GM19324 (cell line): ENCODE measurements around the gene TNFRSF14.
A peak's percentile ranks its signal among the peaks of the same experiment; 100 is the strongest.
"Not testable (repeated sequence)": the region's sequence is repeated elsewhere in the genome, so short reads cannot be mapped to it uniquely, and the experiment has no call there.

ENCODE experiments used
- ATAC-seq: cut with Tn5 transposase; IDR thresholded peaks from one replicate; pipeline ENCODE4 v1.9.1; 2021; ENCODE audit warnings: mild to moderate bottlenecking, moderate library complexity; ENCODE audit not compliant: unreplicated experiment, low FRiP score

The TNFRSF14 gene

GRCh38 chr1:2537784-2538115 lies 18.4 kb upstream of the TNFRSF14 start:
- no peak for ATAC-seq

GRCh38 chr1:2538376-2538775 lies 17.8 kb upstream of the TNFRSF14 start:
- ATAC-seq, result no peak

GRCh38 chr1:2538872-2539271 lies 17.3 kb upstream of the TNFRSF14 start:
- no peak for ATAC-seq

DNA sequence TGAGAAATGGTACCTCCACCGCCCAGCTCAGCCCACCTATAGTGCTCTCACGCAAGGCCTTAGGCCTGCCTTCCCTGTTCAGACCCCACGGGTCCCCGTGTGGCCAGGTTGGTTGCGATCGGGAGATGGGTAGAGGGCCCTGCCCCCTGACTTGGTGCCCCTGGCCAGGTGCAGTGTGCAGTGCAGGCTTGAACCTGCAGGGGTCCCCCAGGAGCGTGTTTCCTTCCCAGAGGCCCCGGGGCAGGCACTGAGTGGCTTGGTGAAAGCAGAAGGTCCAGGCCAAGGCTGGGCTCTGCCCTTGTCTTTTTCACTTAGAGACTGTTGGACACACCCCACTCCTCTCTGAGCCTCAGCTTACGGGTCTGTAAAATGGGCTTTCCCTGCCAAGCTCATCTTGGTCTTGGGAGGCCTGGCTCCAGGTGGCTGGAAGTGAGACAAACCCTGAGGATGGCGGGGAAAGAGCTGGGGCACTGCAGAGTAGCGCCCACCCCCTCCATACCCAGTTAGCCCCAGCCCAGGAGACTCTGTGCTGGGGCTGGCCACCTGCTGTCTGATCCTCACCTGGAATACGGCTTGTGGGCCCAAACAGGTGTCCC lies 16.8 kb upstream of the TNFRSF14 start:
- no peak for ATAC-seq

GRCh38 chr1:2540816-2541492 lies 15.2 kb upstream of the TNFRSF14 start:
- no peak for ATAC-seq

DNA sequence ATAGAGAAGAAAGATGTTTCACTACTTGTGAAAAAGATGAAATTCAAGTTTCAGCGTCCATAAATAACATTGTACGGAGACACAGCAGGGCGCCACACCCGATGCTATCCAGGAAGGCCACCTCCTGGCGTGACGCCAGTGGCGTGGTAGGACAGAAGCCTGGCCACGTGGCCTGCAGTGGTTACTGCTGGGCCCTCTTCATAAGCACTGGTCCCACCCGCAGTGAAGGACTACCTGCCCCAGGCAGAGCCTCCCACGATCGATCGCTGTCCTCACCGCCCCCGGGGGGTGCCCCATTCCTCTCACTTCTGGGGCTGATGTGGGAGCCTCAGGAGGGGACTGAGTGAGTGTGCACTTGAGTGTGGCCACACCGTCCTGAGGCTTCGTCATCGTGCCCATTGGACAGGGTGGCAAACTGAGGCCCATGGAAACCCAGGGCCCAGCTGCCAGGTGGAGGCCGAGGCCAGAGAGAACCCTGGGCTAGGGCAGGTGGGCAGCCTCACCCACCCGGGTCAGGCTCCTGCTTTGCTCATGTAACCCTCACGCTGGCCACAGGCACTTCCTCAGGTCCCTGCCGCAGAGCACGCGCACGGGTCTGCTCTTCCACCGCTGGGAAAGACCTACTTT lies 14.4 kb upstream of the TNFRSF14 start:
- no peak for ATAC-seq

DNA sequence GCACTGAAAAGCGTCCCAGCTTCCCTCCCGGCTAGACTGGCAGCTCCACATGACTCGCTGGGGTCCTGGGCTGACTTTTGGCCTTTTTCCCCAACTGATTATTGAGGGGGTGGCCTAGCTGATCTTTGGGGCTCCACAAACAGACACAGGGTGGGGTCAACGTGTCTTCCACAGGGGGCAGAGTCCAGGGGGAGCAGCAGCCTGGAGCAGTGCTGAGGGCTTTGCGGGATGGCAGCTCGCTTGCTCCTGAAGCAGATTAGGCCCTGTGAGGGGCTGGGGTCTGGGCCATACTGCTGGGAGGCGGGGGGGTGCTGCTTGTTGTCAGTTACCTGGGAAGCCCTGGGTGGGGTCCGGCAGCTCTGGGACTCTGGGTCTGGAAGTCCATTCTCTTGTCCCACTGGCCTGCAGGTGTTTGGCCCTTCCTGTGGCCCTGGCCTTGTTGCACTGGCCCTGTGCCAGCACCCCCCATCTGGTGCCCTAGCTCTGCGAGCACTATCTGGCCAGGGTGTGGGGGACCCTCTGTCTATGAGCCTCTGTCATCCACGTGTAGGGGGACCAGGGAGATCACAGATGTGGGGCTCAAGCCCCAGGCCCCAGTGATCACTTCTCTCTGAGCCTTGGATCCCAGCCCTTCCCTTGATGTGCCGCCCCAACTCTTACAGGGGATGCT lies 13.8 kb upstream of the TNFRSF14 start:
- ATAC-seq, result no peak

- no peak for ATAC-seq
Measured at GRCh38 chr1:2543543-2544092, 12.6 kb upstream of the TNFRSF14 start.

GRCh38 chr1:2544093-2544874 lies 11.9 kb upstream of the TNFRSF14 start:
- no peak for ATAC-seq

DNA sequence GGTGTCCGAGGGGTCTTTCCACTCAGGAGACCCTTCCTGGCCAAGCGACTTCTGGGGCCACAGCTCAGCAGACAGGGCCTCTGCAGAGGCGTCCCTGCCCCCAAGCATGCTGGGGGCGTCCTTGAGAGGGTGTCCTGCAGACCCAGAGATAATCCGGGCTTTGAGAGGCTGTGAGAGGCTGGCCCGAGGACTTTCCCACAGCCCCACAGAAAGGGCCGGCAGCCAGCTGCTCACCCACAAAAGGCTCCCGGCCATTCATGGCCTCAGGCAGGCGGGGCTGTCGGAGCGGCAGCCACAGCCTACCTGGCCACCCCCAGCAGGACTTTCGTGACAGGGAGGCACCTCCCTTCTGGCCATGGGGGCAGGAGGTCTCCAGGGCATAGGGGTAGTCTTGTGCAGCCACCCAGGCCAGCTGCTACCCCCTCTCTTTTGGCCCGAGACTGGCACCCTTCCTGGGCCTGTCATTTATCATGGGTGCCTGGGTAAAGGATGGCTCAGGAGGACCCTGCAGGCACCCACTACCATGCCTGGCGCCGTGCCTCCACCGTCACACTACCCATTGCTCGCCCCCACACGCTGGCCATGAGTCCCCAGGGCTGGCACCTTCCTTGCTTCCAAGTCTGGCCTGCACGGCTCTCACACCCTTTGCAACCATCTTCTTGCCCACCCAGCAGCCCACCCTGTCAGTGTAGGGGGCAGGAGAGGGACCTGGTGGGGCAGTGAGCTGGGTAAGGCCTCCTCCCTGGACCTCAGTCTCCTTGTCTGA lies 11.1 kb upstream of the TNFRSF14 start:
- ATAC-seq, result no peak

DNA sequence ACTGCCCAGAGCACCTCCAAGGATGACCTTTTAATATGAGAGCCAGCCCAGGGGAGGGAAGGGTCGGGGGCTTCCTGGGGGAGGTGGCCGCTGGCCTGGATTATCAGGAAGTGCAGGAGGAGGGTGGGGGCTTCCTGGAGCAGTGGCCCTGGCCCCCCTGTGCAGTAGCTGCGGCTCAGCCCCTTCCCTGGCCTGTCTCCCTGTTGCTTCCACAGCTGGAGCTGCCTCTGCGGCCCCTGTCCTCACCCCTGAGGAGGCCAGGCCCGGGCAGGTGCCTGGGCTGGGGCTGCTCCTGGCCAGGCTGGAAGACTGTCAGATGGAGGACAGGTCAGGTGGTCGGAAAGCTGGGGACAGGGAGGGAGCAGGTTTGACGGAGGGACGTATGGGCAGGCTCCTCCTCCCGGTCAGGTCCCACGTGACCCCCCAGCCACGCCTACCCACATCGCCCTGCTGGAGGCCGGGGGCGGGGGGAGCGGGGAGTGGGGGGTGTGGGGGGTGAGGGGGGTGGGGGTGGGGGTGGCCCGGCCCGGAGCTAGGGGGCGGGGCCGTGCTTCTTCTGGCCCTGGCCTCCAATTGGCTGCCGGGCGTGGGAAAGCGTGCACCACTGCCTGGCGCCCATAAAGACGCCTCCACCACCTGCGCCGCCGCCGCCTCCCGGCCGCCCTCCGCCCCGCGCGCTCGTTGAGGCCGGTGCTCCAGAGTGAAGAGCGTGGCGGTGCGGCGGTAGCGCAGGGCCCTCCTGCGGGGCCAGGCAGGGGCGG lies 10.2 kb upstream of the TNFRSF14 start:
- ATAC-seq, result peak; percentile 37

DNA sequence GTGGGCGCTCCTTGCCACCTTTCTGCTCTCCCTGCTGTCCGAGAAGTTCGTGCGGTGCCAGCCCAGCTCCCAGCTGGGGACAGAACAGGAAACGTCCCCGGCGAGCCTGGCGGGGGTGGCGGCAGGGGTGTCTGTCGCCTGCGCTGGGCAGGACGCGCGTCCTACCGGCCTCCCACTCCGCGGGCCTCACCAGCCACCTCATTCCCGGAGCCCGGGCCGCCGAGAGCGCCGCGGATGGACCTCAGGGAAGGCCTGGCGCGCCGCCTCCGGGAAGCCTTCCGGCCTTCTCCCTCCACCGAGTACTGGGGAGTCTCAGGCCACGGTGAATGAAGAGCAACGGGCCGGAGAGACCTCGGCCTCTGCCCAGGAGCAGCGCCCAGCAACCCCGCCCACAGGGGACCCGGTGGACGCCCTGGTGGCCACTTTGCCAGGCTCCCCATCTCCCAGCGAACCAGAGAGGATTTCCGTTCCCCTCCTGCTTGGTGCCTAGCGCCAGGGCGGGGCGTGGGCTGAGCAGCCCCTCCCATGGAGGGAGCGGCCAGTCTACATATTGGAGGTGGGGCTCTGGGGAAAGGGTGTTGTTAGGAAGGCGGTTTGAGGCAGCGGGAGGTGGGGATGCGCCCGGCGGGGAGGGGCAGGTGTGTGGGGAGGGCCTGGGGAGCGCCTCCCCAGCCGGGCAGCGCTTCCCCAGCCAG lies 9.5 kb upstream of the TNFRSF14 start:
- peak; percentile 22 for ATAC-seq

DNA sequence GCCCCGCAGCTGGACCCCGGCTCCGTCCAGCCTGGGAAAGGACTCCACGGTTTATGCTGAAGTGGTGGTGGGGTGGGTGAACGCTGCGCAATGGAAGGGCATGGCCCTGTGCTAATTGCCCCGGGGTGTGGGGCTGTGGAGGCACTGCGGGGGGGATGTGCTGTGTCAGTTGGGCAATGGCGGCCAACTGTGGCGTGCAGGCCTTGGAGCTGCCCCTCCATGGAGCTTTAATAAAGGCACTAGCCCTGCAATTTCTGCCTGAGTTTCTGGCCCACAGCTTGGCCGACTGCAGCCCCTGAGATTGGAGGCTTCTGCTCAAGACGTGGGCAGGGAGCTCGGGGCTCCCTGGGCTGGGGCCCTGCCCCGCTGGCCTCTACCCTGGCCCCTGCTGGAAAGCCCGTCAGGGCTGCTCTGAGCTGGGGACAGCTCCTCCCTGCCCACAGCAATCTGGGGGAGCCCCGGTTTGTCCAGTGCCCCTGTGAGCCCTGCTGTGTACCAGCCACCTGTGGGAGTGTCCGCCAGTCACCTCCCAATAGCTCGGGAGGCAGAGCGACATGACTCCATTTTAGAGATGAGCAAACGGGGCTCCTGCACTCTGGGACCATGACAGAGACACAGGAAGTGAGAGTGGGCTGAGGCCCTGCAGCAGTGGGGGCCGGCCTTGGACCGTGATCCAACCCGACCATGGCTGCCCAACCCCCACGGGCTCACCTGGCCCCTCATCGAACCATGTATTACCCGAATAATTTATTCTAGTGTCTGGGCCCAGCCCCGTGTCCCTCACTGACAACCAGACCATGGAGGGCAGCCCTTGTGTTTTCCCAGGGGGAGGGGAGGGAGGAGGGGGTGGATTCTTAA lies 8.7 kb upstream of the TNFRSF14 start:
- no peak for ATAC-seq

- ATAC-seq, result peak; percentile 15
Measured at GRCh38 chr1:2548068-2548589, 8.0 kb upstream of the TNFRSF14 start.

DNA sequence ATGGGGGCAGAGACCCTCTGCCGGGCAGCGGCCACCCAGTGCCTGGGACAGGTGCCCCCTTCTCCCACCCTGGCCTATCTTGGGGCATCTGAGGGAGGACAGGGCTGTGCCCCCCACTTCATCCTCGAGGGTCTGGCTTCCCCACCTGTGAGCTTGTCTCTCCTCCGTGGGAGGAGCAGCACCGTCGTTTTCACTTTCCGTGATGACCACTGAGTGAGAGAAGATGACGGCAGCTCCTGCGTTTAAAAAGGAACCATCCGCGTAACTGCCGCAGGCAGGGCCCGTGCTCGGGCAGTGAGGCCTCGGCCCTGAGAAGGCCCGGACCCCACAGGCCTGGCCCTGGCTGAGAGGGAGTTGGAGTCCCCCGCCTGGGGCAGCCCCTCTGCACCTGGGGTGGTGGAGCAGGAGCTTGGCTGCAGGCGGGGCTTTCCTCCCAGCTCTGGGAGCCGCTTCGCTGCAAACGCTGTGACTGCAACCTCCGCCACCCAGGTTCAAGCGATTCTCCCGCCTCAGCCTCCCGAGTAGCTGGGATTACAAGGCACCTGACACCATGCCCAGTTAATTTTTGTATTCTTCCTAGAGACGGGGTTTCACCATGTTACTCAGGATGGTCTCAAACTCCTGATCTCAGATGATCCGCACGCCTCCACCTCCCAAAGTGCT lies 6.7 kb upstream of the TNFRSF14 start:
- not testable (repeated sequence) for ATAC-seq

DNA sequence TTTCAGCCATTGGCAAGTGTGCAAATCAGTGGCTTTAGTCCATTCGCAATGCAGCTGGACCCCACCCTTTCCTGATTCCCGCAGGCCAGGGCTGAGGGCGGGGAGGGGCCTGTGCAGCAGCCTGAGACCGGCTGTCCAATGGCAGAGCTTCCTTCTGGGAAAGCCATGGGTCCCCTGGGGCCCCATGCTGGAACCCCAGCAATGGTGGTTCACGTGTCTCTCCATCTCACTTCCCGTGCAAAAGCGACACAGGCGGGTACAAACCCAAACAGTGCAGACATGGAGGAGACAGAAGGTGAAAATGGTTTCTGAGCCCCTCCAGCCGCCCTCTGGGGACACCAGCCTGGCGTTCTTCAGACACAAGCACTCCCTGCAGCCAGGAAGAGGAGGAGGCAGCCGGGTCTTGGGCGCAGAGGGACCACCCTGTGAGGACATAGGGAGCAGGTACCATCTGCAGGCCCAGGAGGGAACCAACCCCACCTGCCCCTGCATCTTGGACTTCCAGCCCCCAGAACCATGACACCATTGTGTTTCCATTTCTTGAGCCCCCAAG lies 5.8 kb upstream of the TNFRSF14 start:
- not testable (repeated sequence) for ATAC-seq
